Measurements from ENCODE around the gene B4GALNT4.

- no peak for TF ChIP-seq CTCF (IDR thresholded peaks at IDR 0.05; ENCODE audit: low read depth, low read length, missing input control)
- TF ChIP-seq ZBTB33 (IDR thresholded peaks at IDR 0.05), result no peak
- no peak for TF ChIP-seq JUND (IDR thresholded peaks at IDR 0.05)
- TF ChIP-seq ATF3 (IDR thresholded peaks at IDR 0.05), result no peak
- no peak for TF ChIP-seq EGR1 (IDR thresholded peaks at IDR 0.05; ENCODE audit: low read depth in 2 of 2)
- no peak for TF ChIP-seq TAF1 (conservative IDR thresholded peaks at IDR 0.05)
- no peak for TF ChIP-seq FOXA2 (IDR thresholded peaks at IDR 0.05)
Measured at GRCh38 chr11:425301-425700, 56.0 kb downstream of the B4GALNT4 start.
